GM23338 (cell line): ENCODE data around the gene RALGPS1. TPM values are rescaled to one million over a fixed set of nuclear protein-coding genes. Genes with fewer than 3 reads are reported as not detected.

Experiments used
- ATAC-seq: fragments of 200-7000 bp; cut with Tn5 transposase; 3 replicates; pipeline ENCODE4 v1.9.1; 2020
- DNase-seq: peaks from one replicate; pipeline ENCODE4 v3.0.0-alpha.2; 2015; ENCODE audit warnings: low spot score
- H2AFZ ChIP-seq: fragments of 200-600 bp; sonication (generic); 2 replicates; pipeline ENCODE4 v1.8.0; 2016; ENCODE audit warnings: antibody characterized with exemption, mild to moderate bottlenecking, moderate library complexity
- H3F3A ChIP-seq: fragments of 200-600 bp; sonication (generic); replicated peaks from 2 replicates; pipeline ENCODE4 v1.8.0; 2017; ENCODE audit warnings: antibody characterized with exemption, mixed run types, low read depth
- H3K27ac ChIP-seq: fragments of 200-600 bp; sonication (generic); 2 replicates; pipeline ENCODE4 v1.6.1; 2016; ENCODE audit warnings: low read depth
- H3K27me3 ChIP-seq: fragments of 200-600 bp; sonication (generic); 2 replicates; pipeline ENCODE4 v1.8.0; 2016; ENCODE audit warnings: mild to moderate bottlenecking, mixed run types, moderate library complexity; ENCODE audit not compliant: insufficient read depth
- H3K36me3 ChIP-seq: fragments of 200-600 bp; sonication (generic); 2 replicates; pipeline ENCODE4 v1.8.0; 2016; ENCODE audit warnings: mild to moderate bottlenecking; ENCODE audit not compliant: insufficient read depth
- H3K4me1 ChIP-seq: fragments of 200-600 bp; sonication (generic); 2 replicates; pipeline ENCODE4 v1.8.0; 2016; ENCODE audit warnings: mild to moderate bottlenecking, moderate library complexity; ENCODE audit not compliant: insufficient read depth
- H3K4me2 ChIP-seq: fragments of 200-600 bp; sonication (generic); 2 replicates; pipeline ENCODE4 v1.7.1; 2017; ENCODE audit warnings: mixed run types
- H3K4me3 ChIP-seq: fragments of 200-600 bp; sonication (generic); 2 replicates; pipeline ENCODE4 v1.6.1; 2016; ENCODE audit warnings: mixed run types
- H3K79me2 ChIP-seq: fragments of 200-600 bp; sonication (generic); replicated peaks from 2 replicates; pipeline ENCODE4 v1.8.0; 2017; ENCODE audit warnings: mild to moderate bottlenecking; ENCODE audit not compliant: insufficient read depth
- H3K9me2 ChIP-seq: fragments of 200-600 bp; sonication (generic); 2 replicates; pipeline ENCODE4 v1.8.0; 2017; ENCODE audit not compliant: insufficient read depth
- H4K20me1 ChIP-seq: fragments of 200-600 bp; sonication (generic); replicated peaks from 2 replicates; pipeline ENCODE4 v1.8.0; 2017; ENCODE audit warnings: mild to moderate bottlenecking; ENCODE audit not compliant: insufficient read depth
- H3K27ac Mint-ChIP-seq: 2 replicates; pipeline ENCODE4 v1.8.0; 2020; ENCODE audit warnings: inconsistent platforms, mild to moderate bottlenecking, moderate library complexity, mixed read lengths
- H3K27me3 Mint-ChIP-seq: 3 replicates; pipeline ENCODE4 v1.8.0; 2022; ENCODE audit warnings: low read depth, mild to moderate bottlenecking, moderate library complexity, mixed read lengths, inconsistent platforms; ENCODE audit not compliant: insufficient read depth, poor library complexity
- H3K36me3 Mint-ChIP-seq: 3 replicates; pipeline ENCODE4 v1.8.0; 2021; ENCODE audit warnings: low read depth, mild to moderate bottlenecking, inconsistent platforms, moderate library complexity, mixed read lengths
- H3K4me1 Mint-ChIP-seq: 3 replicates; pipeline ENCODE4 v1.8.0; 2020; ENCODE audit warnings: mild to moderate bottlenecking, inconsistent platforms, mixed read lengths
- H3K4me3 Mint-ChIP-seq: 3 replicates; pipeline ENCODE4 v1.8.0; 2021; ENCODE audit warnings: moderate library complexity, mild to moderate bottlenecking, inconsistent platforms, mixed read lengths
- H3K9me3 Mint-ChIP-seq: 3 replicates; pipeline ENCODE4 v1.8.0; 2020; ENCODE audit warnings: moderate library complexity, mild to moderate bottlenecking, inconsistent platforms, mixed read lengths
- CREB1 ChIP-seq: fragments of 250-450 bp; sonication (Bioruptor Pico); IDR thresholded peaks from 2 replicates; pipeline ENCODE4 v1.5.0; 2020; ENCODE audit warnings: low read depth, mild to moderate bottlenecking, moderate library complexity
- ETS1 ChIP-seq: IDR thresholded peaks from 2 replicates; pipeline ENCODE4 v1.6.1; 2016; ENCODE audit warnings: antibody characterized with exemption
- EZH2 ChIP-seq: fragments of 200-600 bp; sonication (generic); IDR thresholded peaks from one replicate; pipeline ENCODE4 v1.8.0; 2017; ENCODE audit warnings: antibody characterized with exemption, mild to moderate bottlenecking, low read depth; ENCODE audit not compliant: unreplicated experiment
- EZH2phosphoT487 ChIP-seq: fragments of 200-600 bp; sonication (generic); IDR thresholded peaks from one replicate; pipeline ENCODE4 v1.8.1; 2018; ENCODE audit warnings: antibody characterized with exemption; ENCODE audit not compliant: unreplicated experiment
- POLR2AphosphoS5 ChIP-seq: IDR thresholded peaks from 2 replicates; pipeline ENCODE4 v1.6.1; 2016; ENCODE audit warnings: antibody characterized with exemption, low read depth
- STAT1 ChIP-seq: IDR thresholded peaks from one replicate; pipeline ENCODE4 v1.6.1; 2016; ENCODE audit warnings: antibody characterized with exemption; ENCODE audit not compliant: unreplicated experiment
- ZNF114 ChIP-seq: fragments of 250-450 bp; sonication (Bioruptor Pico); IDR thresholded peaks from 2 replicates; pipeline ENCODE4 v1.5.0; 2020; ENCODE audit warnings: mild to moderate bottlenecking, moderate library complexity
- ZNF462 ChIP-seq: fragments of 250-450 bp; sonication (Bioruptor Pico); IDR thresholded peaks from 2 replicates; pipeline ENCODE4 v1.5.0; 2020; ENCODE audit warnings: mild to moderate bottlenecking, moderate library complexity
- polyA plus RNA-seq: library from polyadenylated mRNA; unstranded; fragments of >200 nt; fragmentation: Nextera tagmentation; extraction: Ambion mirVana; gene quantifications from 2 replicates; pipeline ENCODE4 v1.2.1, GENCODE V29; 2016
- total RNA-seq: library from RNA; depleted of rRNA; stranded (reverse); fragments of >200 nt; shearing (Covaris generic); gene quantifications from 2 replicates; pipeline ENCODE4 v1.2.3, GENCODE V29; 2014

Gene RALGPS1
- total and polyA plus RNA-seq, 2 experiments from 2014 or later: 18.2 to 57.1 TPM

- TF ChIP-seq ZNF462: no peak
- no peak for TF ChIP-seq ETS1
- TF ChIP-seq POLR2AphosphoS5: no peak
These were observed 300.1 kb downstream of the RALGPS1 start (continued) for GRCh38 chr9:127214421-127215267.

- Histone ChIP-seq H3K4me3 (no peak overlapping the region), H3K27me3 (no peaks in the 10 kb centered on the region), H3K4me1 (peaks cover 7% of the 10 kb centered on the region), H3K4me2 (no peak overlapping the region), H2AFZ (no peak overlapping the region), H3F3A (no peaks in the 10 kb centered on the region), H4K20me1 (no peaks in the 10 kb centered on the region), H3K9me2 (no peaks in the 10 kb centered on the region), H3K27ac (no peak overlapping the region), H3K36me3 (no peaks in the 10 kb centered on the region), H3K79me2 (no peaks in the 10 kb centered on the region)
- DNase-seq (no peak), ATAC-seq (no peak)
- H3K27ac Mint-ChIP-seq: no peak overlapping the region
- peaks cover 20% of the 10 kb centered on the region for H3K4me1 Mint-ChIP-seq
- TF ChIP-seq CREB1 (CRISPR knock-in tag) (no peak), ZNF114 (CRISPR knock-in tag) (no peak), EZH2 (no peak), POLR2AphosphoS5 (no peak), STAT1 (no peak), EZH2phosphoT487 (no peak)
- H3K9me3 Mint-ChIP-seq: no peaks in the 10 kb centered on the region
- H3K36me3 Mint-ChIP-seq: no peaks in the 10 kb centered on the region
- peaks cover 6% of the 10 kb centered on the region for H3K27me3 Mint-ChIP-seq
- no peak overlapping the region for H3K4me3 Mint-ChIP-seq
These were observed 301.0 kb downstream of the RALGPS1 start for GRCh38 chr9:127215268-127216209.
